ENCODE results near the gene SFMBT1. TPM values are rescaled to one million over a fixed set of nuclear protein-coding genes. Genes with fewer than 3 reads are reported as not detected.

SFMBT1 gene
- total and polyA plus RNA-seq, 2 of the 8 experiments (the other 6 are each of a cell fraction or from before 2014, with no cell fraction given) = 8.1 to 16.8 TPM

DNA sequence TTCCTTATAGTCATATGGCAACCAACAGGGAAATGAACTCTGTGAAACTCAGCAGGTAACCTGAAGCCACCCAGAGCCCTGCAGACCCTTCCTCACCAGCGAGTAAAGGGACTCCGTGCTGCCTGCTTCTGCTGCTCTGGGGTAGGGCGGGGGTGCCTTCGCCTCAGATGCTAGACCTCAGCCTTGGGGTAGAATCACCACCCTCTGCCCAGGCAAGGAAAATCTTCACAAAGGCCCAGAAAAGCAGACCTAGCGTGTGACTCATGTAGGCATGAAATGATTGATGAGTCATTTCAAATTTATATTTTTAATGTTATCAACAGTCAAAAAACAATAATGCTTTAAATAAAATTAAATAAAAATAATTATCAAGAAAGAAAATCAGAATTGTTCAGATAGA, 155.1 kb downstream of the SFMBT1 start:
- H3K4me3 ChIP-seq (ENCODE audit: extremely low read depth in 1 of 4, insufficient read depth in 2 of 4, low read depth in 3 of 4, low read length in 4 of 4) = no peak overlapping the region
- no peak overlapping the region for H2BK5ac ChIP-seq (ENCODE audit: low read depth, low read length)
- ChIA-PET POLR2A (ENCODE audit: partially characterized antibody) (no interaction called here), CTCF (ENCODE audit: partially characterized antibody) (interaction anchor here (1.1 to 3.0 kb wide), 2 partner anchors 12 to 39 kb away, joined by 3 to 20 read pairs; no protein-coding TSS in a partner anchor)
- no peak overlapping the region for H4K5ac ChIP-seq (ENCODE audit: insufficient read length, low read depth, low read length)
- H3K36me3 ChIP-seq (ENCODE audit: control insufficient read depth in 2 of 4, insufficient read depth in 4 of 4, low read length in 3 of 4) = 0 out of 8 replicates have a peak, but pooled peaks cover 0 to 2% (median 0%) of the 10 kb centered on the region in 4 experiments
- H2BK15ac ChIP-seq (ENCODE audit: low read length) = no peak overlapping the region
- TF ChIP-seq RFX5 (IDR thresholded peaks at IDR 0.05; ENCODE audit: borderline replicate concordance, low read depth, low read length) = no peak
- TF ChIP-seq POLR2A (IDR thresholded peaks at IDR 0.05; ENCODE audit: control extremely low read depth in 1 of 2, low read depth in 2 of 2, low read length in 2 of 2) = no peak
- TF ChIP-seq SIX5 (IDR thresholded peaks at IDR 0.05; ENCODE audit: low read depth, low read length) = no peak
- no peak for TF ChIP-seq NRF1 (IDR thresholded peaks at IDR 0.05; ENCODE audit: low read depth, low read length)
- H3K4ac ChIP-seq (replicated peaks; ENCODE audit: insufficient read length, low read depth, low read length) = no peak overlapping the region
- WGBS, 2 experiments (ENCODE audit: extremely low coverage in 1 of 2, insufficient coverage in 1 of 2, insufficient read length in 1 of 2, insufficient replicate concordance in 2 of 2, low coverage in 1 of 2, low lambda C conversion rate in 2 of 2, missing lambda C conversion rate in 1 of 2) = 93% methylated on average over 5 of the region's 5 CpGs; no CpG with 5 or more reads in 1 of the 2 experiments
- no peaks in the 10 kb centered on the region for H3K23me2 ChIP-seq (ENCODE audit: low read depth, low read length)
- H4K91ac ChIP-seq (replicated peaks; ENCODE audit: insufficient read length, low read length) = no peak overlapping the region
- no peak overlapping the region for H3K9ac ChIP-seq (replicated peaks in 1 of 4; ENCODE audit: extremely low read depth in 1 of 4, low read depth in 3 of 4, low read length in 3 of 4)
- FAIRE-seq (no peak), DNase-seq (ENCODE audit: low read depth in 1 of 2, low spot score in 2 of 2) (no peak)
- H3K27ac ChIP-seq (ENCODE audit: low read depth, low read length) = no peak overlapping the region
- no peak overlapping the region for H2BK12ac ChIP-seq (ENCODE audit: low read depth, low read length)
- no peak overlapping the region for H3K18ac ChIP-seq (ENCODE audit: extremely low read depth, low read length)
- H3K4me2 ChIP-seq (ENCODE audit: insufficient read depth in 1 of 2, low read depth in 2 of 2, low read length in 2 of 2) = no peak overlapping the region
- peaks cover 0 to 33% of the 10 kb centered on the region in 2 experiments; a peak in 2 of 4 replicates for H3K79me2 ChIP-seq (ENCODE audit: control insufficient read depth in 1 of 2, insufficient read depth in 2 of 2, low read length in 2 of 2)
- no peak overlapping the region for H2BK20ac ChIP-seq (ENCODE audit: low read length)
- H3K79me1 ChIP-seq (ENCODE audit: low read depth, low read length) = peaks cover 2% of the 10 kb centered on the region; the same call in 1 of the 2 replicates
- H3K27me3 ChIP-seq (replicated peaks in 1 of 4; ENCODE audit: control insufficient read depth in 3 of 4, extremely low read depth in 1 of 4, insufficient read depth in 3 of 4, low read length in 3 of 4) = no peaks in the 10 kb centered on the region
- no peak overlapping the region for H4K8ac ChIP-seq (ENCODE audit: extremely low read depth, insufficient read depth, low read length)
- H4K20me1 ChIP-seq (replicated peaks in 1 of 2; ENCODE audit: control insufficient read depth in 1 of 2, insufficient read depth in 2 of 2, low read length in 2 of 2) = peaks cover 1 to 9% of the 10 kb centered on the region in 2 experiments
- no peak overlapping the region for H2AFZ ChIP-seq (ENCODE audit: low read length)
- H2BK120ac ChIP-seq (replicated peaks; ENCODE audit: low read depth, low read length) = no peak overlapping the region
- H3K56ac ChIP-seq (replicated peaks; ENCODE audit: insufficient read length, low read depth, low read length) = no peak overlapping the region
- H3K14ac ChIP-seq (ENCODE audit: insufficient read length) = no peak overlapping the region
- no peak overlapping the region for H2AK5ac ChIP-seq (ENCODE audit: low read depth, low read length)
- no peak overlapping the region for H3K23ac ChIP-seq (ENCODE audit: insufficient read length)
- H3K9me3 ChIP-seq (ENCODE audit: insufficient read depth in 2 of 2, low read depth in 1 of 2, low read length in 1 of 2) = no peaks in the 10 kb centered on the region
- H3K4me1 ChIP-seq (replicated peaks in 1 of 4; ENCODE audit: control insufficient read depth in 3 of 4, insufficient read depth in 4 of 4, low read length in 3 of 4) = peaks cover 0 to 3% (median 0%) of the 10 kb centered on the region in 4 experiments; a peak in 1 of 7 replicates
